OCI-LY7 (cell line): ENCODE data around the gene CHPT1.

Experiments used
- EZH2phosphoT487 ChIP-seq: fragments of 200-600 bp; sonication (generic); IDR thresholded peaks from 2 replicates; pipeline ENCODE4 v1.6.1; 2018; ENCODE audit warnings: low read depth, borderline replicate concordance, mild to moderate bottlenecking, mixed run types, antibody characterized with exemption, low read length, moderate library complexity, mixed read lengths
- TF ChIP-seq, protein P1 (sequence below): fragments of 200-600 bp; sonication (generic); conservative IDR thresholded peaks from 2 replicates; pipeline ENCODE4 v1.5.1; 2014; ENCODE audit warnings: mild to moderate bottlenecking, antibody characterized with exemption, low read length, moderate library complexity, mixed read lengths

DNA sequence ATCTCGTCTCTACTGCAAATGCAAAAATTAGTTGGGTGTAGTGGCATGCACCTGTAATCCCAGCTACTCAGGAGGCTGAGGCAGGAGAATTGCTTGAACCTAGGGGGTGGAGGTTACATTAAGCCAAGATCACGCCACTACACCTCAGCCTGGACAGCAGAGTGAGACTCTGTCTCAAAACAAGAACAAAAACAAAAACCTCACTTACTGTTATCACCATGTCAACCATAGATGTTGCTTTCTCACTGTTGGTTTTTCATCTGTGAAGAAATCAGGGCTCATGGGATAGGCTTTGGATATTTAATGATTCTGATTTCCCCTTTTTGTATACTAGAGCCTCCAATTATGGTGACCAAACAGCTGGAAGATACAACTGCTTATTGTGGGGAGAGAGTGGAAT lies 49.7 kb upstream of the CHPT1 start:
- TF ChIP-seq, protein P1, sequence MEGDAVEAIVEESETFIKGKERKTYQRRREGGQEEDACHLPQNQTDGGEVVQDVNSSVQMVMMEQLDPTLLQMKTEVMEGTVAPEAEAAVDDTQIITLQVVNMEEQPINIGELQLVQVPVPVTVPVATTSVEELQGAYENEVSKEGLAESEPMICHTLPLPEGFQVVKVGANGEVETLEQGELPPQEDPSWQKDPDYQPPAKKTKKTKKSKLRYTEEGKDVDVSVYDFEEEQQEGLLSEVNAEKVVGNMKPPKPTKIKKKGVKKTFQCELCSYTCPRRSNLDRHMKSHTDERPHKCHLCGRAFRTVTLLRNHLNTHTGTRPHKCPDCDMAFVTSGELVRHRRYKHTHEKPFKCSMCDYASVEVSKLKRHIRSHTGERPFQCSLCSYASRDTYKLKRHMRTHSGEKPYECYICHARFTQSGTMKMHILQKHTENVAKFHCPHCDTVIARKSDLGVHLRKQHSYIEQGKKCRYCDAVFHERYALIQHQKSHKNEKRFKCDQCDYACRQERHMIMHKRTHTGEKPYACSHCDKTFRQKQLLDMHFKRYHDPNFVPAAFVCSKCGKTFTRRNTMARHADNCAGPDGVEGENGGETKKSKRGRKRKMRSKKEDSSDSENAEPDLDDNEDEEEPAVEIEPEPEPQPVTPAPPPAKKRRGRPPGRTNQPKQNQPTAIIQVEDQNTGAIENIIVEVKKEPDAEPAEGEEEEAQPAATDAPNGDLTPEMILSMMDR, result no peak
- TF ChIP-seq EZH2phosphoT487, result no peak
